GM12865 (cell line): Measurements from ENCODE around the gene DRD4.

Experiments used
- DNase-seq: peaks from one replicate; pipeline ENCODE4 v3.0.0; 2010; ENCODE audit warnings: low read depth
- H3K4me3 ChIP-seq: 2 replicates; pipeline ENCODE4 v1.5.1; 2011; ENCODE audit warnings: mild to moderate bottlenecking, low read depth, low read length, control low read depth
- CTCF ChIP-seq: IDR thresholded peaks from 2 replicates; pipeline ENCODE4 v1.5.1; 2011; ENCODE audit warnings: low read length, control low read depth, low read depth, inconsistent platforms; ENCODE audit not compliant: insufficient read depth; ENCODE audit errors: missing control alignments

DRD4 gene

GRCh38 chr11:636511-637332, at the start of gene DRD4:
Gene DRD4 (plus strand): TSS chr11:637269. CDS start chr11:637305, 36 bp downstream.
- DNase-seq: no peak
- no peak within 1 kb of the TSS for H3K4me3 ChIP-seq
- TF ChIP-seq CTCF: no peak

- DNase-seq: no peak
- no peak overlapping the region for H3K4me3 ChIP-seq
- TF ChIP-seq CTCF: no peak
Observed at GRCh38 chr11:587546-587945, 49.5 kb upstream of the DRD4 start.

GRCh38 chr11:587978-588380, 49.1 kb upstream of the DRD4 start:
- H3K4me3 ChIP-seq: no peak overlapping the region
- no peak for DNase-seq
- no peak for TF ChIP-seq CTCF

GRCh38 chr11:589798-590197, 47.3 kb upstream of the DRD4 start:
- H3K4me3 ChIP-seq: no peak overlapping the region
- no peak for TF ChIP-seq CTCF
- DNase-seq: no peak

- no peak overlapping the region for H3K4me3 ChIP-seq
- no peak for DNase-seq
- no peak for TF ChIP-seq CTCF
Observed at GRCh38 chr11:590997-591396, 46.1 kb upstream of the DRD4 start.

- no peak for DNase-seq
- no peak overlapping the region for H3K4me3 ChIP-seq
- no peak for TF ChIP-seq CTCF
Observed at GRCh38 chr11:592501-592900, 44.6 kb upstream of the DRD4 start.

GRCh38 chr11:592918-593317, 44.2 kb upstream of the DRD4 start:
- no peak overlapping the region for H3K4me3 ChIP-seq
- no peak for TF ChIP-seq CTCF
- no peak for DNase-seq
